A673 (cell line): Measurements from ENCODE around the gene UBFD1. TPM values are rescaled to one million over a fixed set of nuclear protein-coding genes. Genes with fewer than 3 reads are reported as not detected.

Experiments used
- total RNA-seq: library from RNA; stranded (reverse); gene quantifications from 2 replicates; pipeline ENCODE4 v1.2.3, GENCODE V29; 2021

Gene UBFD1
- total RNA-seq, 1 experiment from 2014 or later = 121 TPM

Other genes starting within 250 kb of the UBFD1 start
- 33.8 and 40.4 TPM in 2 replicates for gene COG7, start 104.5 kb upstream of the UBFD1 start, total RNA-seq
- 126 and 142 TPM in 2 replicates for gene GGA2, start 47.2 kb upstream of the UBFD1 start, total RNA-seq
- 32.7 and 38.9 TPM in 2 replicates for gene EARS2, start 377 bp upstream of the UBFD1 start, total RNA-seq
- 178 and 184 TPM in 2 replicates for gene NDUFAB1, start 38.6 kb downstream of the UBFD1 start, total RNA-seq
- 23.9 and 27.2 TPM in 2 replicates for gene PALB2, start 83.6 kb downstream of the UBFD1 start, total RNA-seq
- gene DCTN5, start 83.7 kb downstream of the UBFD1 start, total RNA-seq = 83.2 and 95.1 TPM in 2 replicates
- 227 and 234 TPM in 2 replicates for gene PLK1, start 121.2 kb downstream of the UBFD1 start, total RNA-seq
- gene ERN2, start 155.5 kb downstream of the UBFD1 start, total RNA-seq = not detected in 2 replicates
- 0.99 and 1.0 TPM in 2 replicates for gene CHP2, start 197.3 kb downstream of the UBFD1 start, total RNA-seq